D721Med (cell line): ENCODE data around the gene PPP6C.
"Not testable (repeated sequence)": the region's sequence is repeated elsewhere in the genome, so short reads cannot be mapped to it uniquely, and the experiment has no call there.

Experiments
- DNase-seq: peaks from one replicate; pipeline ENCODE4 v3.0.0; 2011; ENCODE audit warnings: low spot score; ENCODE audit not compliant: insufficient read length
- FAIRE-seq: peaks from 2 replicates; lab custom pipeline; 2011; peaks lifted over from hg19 to GRCh38; lab: Jason Lieb, UNC
- TF ChIP-seq, protein P1 (sequence below): IDR thresholded peaks from 2 replicates; pipeline ENCODE4 v1.5.1; 2012; ENCODE audit warnings: mild to moderate bottlenecking, control low read depth; ENCODE audit not compliant: insufficient read depth; ENCODE audit errors: missing control alignments

Gene PPP6C

DNA sequence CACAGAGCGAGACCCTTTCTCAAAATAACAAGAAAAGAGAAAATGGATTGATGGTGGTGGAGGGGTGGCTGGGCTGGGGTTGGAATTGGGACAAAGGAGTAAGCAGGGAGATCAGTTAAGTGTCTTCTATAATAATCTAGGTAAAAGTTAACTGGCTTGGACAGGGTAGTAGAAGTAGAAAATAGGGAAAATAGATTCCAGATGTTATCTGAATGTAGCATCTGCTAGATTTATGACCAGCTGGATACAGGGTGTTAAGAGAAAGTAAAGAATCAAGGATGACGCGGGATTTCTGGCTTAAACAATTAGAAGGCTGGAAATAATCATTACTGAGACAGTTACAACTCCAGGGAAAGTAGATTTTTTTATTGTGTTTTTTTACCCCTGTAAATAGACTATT, 13.0 kb downstream of the PPP6C start:
- TF ChIP-seq, protein P1, sequence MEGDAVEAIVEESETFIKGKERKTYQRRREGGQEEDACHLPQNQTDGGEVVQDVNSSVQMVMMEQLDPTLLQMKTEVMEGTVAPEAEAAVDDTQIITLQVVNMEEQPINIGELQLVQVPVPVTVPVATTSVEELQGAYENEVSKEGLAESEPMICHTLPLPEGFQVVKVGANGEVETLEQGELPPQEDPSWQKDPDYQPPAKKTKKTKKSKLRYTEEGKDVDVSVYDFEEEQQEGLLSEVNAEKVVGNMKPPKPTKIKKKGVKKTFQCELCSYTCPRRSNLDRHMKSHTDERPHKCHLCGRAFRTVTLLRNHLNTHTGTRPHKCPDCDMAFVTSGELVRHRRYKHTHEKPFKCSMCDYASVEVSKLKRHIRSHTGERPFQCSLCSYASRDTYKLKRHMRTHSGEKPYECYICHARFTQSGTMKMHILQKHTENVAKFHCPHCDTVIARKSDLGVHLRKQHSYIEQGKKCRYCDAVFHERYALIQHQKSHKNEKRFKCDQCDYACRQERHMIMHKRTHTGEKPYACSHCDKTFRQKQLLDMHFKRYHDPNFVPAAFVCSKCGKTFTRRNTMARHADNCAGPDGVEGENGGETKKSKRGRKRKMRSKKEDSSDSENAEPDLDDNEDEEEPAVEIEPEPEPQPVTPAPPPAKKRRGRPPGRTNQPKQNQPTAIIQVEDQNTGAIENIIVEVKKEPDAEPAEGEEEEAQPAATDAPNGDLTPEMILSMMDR: no peak
- DNase-seq (no peak), FAIRE-seq (no peak)

DNA sequence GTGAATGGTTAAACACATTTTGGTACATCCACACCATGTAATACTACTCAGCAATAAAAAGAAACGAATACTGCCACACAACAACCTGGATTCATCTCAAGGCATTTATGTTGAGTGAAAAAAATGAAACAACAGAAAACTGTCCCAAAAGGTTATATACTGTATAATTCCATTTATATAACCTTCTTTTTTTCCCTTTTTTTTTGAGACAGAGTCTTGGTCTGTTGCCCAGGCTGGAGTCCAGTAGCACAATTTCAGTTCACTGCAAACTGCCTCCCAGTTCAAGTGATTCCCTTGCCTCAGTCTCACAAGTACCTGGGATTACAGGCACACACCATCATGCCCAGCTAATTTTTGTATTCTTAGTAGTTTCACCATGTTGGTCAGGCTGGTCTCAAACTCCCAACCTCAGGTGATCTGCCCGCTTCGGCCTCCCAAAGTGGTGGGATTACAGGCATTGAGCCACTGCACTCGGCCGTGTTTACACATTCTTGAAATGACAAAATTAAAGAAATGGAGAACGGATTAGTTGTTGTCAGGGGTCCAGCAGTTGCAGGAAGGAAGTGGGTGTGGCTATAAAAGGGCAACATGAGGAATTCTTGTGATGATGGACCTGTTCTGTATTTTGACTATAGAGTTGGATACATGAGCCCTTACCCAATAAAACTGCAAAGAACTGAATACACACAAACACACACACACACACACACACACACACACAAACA, 17.4 kb downstream of the PPP6C start:
- DNase-seq (no peak), FAIRE-seq (no peak)
- TF ChIP-seq, protein P1: no peak

DNA sequence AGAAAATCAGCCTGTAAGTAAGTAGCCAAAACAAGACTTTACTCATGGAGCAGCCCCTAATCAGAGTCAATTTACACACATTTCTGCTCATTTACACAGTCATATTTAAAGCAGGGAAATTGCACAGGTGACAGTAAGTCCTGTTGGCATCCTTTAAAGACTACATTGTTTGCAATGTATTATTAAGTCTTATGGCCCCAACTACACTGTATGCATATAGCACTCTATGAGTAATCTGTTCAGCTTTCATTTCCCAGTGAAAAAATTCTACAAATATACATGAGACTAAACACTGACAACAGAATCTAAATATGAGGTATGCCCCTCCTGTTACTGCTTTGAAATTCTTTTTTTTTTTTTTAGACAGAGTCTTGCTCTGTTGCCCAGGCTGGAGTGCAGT, 19.7 kb downstream of the PPP6C start:
- FAIRE-seq: no peak
- no peak for DNase-seq
- TF ChIP-seq, protein P1: no peak

DNA sequence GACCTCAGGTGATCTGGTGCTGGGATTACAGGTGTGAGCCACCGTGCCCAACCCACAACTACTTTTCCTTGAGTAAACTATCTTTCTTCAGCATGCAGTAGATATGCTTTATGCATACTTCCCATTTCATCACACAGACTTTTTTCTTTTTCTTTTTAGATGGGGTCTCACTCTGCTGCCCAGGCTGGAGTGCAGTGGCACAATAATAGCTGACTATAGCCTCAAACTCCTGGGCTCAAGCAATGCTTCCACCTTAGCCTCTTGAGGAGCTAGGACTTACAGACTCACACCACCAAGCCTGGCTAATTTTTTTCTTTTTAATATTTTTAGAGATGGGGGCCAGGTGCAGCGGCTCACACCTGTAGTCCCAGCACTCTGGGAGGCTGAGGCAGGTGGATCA, 22.8 kb downstream of the PPP6C start:
- no peak for FAIRE-seq
- TF ChIP-seq, protein P1: no peak
- no peak for DNase-seq

DNA sequence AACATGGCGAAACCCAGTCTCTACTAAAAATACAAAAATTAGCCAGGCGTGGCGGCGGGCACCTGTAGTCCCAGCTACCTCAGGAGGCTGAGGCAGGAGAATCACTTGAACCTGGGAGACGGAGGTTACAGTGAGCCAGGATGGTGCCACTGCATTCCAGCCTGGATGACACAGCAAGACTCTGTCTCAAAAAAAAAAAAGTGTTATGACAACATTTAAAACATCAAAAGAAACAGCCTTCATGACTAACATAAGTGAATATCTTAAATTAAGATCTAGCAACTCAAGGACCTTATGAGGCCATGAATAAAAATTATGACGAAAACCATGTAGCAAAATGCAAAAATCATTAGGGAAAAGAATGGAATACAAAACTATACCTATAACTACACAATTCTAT, 26.7 kb downstream of the PPP6C start:
- not testable (repeated sequence) for FAIRE-seq, DNase-seq

DNA sequence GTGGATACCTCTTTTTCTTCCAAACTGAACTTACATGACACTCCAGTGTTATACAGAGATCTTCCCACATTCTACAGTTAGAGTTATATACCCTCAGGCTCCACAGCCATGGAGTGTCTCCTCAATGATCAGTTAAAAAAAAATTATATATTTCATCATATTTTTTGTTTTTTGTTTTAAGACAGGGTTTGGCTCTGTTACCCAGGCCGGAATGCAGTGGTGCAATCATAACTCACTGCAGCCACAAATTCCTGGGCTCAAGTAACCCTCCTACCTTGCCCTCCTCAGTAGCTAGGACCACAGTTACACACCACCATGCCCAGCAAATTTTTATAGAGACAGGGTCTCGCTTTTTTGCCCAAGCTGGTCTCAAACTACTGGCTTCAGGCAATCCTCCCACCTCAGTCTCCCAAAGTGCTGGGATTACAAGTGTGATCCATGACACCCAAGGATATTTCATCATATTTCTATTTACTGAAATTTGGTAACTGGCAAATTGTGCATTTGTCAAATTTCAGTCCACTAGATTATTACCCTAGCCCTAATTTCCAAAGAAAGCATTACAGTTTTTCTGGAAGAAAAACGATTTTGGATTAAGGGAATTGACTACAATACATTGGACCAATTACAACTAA, 28.2 kb downstream of the PPP6C start:
- TF ChIP-seq, protein P1: no peak
- FAIRE-seq (no peak), DNase-seq (no peak)

DNA sequence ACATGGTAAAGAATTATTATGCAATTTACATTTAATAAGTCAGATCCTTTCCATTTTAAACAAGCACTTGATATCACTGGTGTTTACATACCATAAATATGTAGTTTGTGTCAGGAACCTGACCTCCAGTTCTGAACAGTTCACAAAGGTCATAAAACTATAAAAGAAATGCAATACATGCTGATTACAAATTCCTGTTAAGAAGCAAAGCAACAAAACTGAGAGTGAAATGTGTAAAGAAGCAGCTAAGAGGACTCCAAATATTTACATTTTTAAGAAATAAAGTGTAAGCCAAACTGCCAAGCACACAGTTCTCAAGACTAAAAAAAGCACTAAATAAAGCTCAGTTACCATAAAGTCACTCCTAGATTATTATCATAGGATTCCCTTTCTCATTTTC, 28.9 kb downstream of the PPP6C start:
- TF ChIP-seq, protein P1: no peak
- no peak for FAIRE-seq
- no peak for DNase-seq
